GM12878 (cell line): ENCODE measurements around the gene EDC3.

ENCODE experiments used
- IRF4 ChIP-seq: IDR thresholded peaks from 2 replicates; pipeline ENCODE4 v1.6.1; 2011; ENCODE audit warnings: low read depth, low read length
- JUNB ChIP-seq: IDR thresholded peaks from 2 replicates; pipeline ENCODE4 v1.6.1; 2016; ENCODE audit warnings: antibody characterized with exemption, mild to moderate bottlenecking
- JUND ChIP-seq: IDR thresholded peaks from 2 replicates; pipeline ENCODE4 v1.6.1; 2012; ENCODE audit warnings: low read depth, mild to moderate bottlenecking, low read length, improper control_type of control experiment, moderate library complexity
- SREBF2 ChIP-seq: IDR thresholded peaks from 2 replicates; pipeline ENCODE4 v1.6.1; 2012; ENCODE audit warnings: mild to moderate bottlenecking, low read length
- TF ChIP-seq, protein P1 (sequence below), 3 experiments: IDR thresholded peaks in 2 of 3; conservative IDR thresholded peaks in 1 of 3; 2 replicates each; pipeline ENCODE4 v1.5.1; 2011; ENCODE audit warnings: low read depth in 3 of 3, low read length in 3 of 3, mild to moderate bottlenecking in 3 of 3, control low read depth in 2 of 3, moderate library complexity in 2 of 3, inconsistent platforms in 1 of 3, mixed read lengths in 1 of 3; ENCODE audit not compliant: control insufficient read depth in 2 of 3, insufficient read depth in 1 of 3; ENCODE audit errors: extremely low read depth in 1 of 3
- TF ChIP-seq, protein P2 (sequence below): IDR thresholded peaks from 2 replicates; pipeline ENCODE4 v1.6.1; 2012; ENCODE audit warnings: low read length, inconsistent platforms
- TF ChIP-seq, protein P3 (sequence below): fragments of 450-650 bp; formaldehyde crosslinking; IDR thresholded peaks from 2 replicates; pipeline ENCODE4 v1.4.0; 2020; ENCODE audit warnings: mild to moderate bottlenecking, moderate library complexity
- TF ChIP-seq, protein P4 (sequence below): fragments of 450-650 bp; IDR thresholded peaks from 2 replicates; pipeline ENCODE4 v1.6.1; 2018; ENCODE audit warnings: borderline replicate concordance, mild to moderate bottlenecking; ENCODE audit not compliant: partially characterized antibody

DNA sequence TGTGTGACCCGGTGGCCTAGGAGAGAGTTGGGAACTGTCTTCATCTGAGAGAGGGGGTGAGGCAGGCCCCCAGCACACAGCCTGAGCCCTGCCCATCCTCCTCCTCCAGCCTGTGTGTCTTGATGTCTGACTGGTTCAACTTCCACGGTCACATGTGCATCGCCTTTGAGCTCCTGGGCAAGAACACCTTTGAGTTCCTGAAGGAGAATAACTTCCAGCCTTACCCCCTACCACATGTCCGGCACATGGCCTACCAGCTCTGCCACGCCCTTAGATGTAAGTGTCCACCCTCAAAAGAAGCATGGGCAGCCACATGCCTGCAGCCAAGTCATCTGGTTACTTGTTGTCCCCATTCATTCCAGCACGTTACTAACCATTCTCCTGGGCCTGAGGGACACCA, 70.1 kb downstream of the EDC3 start:
- TF ChIP-seq, protein P1, sequence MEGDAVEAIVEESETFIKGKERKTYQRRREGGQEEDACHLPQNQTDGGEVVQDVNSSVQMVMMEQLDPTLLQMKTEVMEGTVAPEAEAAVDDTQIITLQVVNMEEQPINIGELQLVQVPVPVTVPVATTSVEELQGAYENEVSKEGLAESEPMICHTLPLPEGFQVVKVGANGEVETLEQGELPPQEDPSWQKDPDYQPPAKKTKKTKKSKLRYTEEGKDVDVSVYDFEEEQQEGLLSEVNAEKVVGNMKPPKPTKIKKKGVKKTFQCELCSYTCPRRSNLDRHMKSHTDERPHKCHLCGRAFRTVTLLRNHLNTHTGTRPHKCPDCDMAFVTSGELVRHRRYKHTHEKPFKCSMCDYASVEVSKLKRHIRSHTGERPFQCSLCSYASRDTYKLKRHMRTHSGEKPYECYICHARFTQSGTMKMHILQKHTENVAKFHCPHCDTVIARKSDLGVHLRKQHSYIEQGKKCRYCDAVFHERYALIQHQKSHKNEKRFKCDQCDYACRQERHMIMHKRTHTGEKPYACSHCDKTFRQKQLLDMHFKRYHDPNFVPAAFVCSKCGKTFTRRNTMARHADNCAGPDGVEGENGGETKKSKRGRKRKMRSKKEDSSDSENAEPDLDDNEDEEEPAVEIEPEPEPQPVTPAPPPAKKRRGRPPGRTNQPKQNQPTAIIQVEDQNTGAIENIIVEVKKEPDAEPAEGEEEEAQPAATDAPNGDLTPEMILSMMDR (IDR thresholded peaks at IDR 0.05 in 2 of 3, conservative IDR thresholded peaks at IDR 0.05 in 1 of 3; ENCODE audit: control insufficient read depth in 2 of 3, extremely low read depth in 1 of 3, insufficient read depth in 1 of 3, low read depth in 3 of 3, low read length in 3 of 3), result no peak
- no peak for TF ChIP-seq SREBF2
- TF ChIP-seq, protein P2, sequence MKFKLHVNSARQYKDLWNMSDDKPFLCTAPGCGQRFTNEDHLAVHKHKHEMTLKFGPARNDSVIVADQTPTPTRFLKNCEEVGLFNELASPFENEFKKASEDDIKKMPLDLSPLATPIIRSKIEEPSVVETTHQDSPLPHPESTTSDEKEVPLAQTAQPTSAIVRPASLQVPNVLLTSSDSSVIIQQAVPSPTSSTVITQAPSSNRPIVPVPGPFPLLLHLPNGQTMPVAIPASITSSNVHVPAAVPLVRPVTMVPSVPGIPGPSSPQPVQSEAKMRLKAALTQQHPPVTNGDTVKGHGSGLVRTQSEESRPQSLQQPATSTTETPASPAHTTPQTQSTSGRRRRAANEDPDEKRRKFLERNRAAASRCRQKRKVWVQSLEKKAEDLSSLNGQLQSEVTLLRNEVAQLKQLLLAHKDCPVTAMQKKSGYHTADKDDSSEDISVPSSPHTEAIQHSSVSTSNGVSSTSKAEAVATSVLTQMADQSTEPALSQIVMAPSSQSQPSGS, result no peak
- TF ChIP-seq, protein P3, sequence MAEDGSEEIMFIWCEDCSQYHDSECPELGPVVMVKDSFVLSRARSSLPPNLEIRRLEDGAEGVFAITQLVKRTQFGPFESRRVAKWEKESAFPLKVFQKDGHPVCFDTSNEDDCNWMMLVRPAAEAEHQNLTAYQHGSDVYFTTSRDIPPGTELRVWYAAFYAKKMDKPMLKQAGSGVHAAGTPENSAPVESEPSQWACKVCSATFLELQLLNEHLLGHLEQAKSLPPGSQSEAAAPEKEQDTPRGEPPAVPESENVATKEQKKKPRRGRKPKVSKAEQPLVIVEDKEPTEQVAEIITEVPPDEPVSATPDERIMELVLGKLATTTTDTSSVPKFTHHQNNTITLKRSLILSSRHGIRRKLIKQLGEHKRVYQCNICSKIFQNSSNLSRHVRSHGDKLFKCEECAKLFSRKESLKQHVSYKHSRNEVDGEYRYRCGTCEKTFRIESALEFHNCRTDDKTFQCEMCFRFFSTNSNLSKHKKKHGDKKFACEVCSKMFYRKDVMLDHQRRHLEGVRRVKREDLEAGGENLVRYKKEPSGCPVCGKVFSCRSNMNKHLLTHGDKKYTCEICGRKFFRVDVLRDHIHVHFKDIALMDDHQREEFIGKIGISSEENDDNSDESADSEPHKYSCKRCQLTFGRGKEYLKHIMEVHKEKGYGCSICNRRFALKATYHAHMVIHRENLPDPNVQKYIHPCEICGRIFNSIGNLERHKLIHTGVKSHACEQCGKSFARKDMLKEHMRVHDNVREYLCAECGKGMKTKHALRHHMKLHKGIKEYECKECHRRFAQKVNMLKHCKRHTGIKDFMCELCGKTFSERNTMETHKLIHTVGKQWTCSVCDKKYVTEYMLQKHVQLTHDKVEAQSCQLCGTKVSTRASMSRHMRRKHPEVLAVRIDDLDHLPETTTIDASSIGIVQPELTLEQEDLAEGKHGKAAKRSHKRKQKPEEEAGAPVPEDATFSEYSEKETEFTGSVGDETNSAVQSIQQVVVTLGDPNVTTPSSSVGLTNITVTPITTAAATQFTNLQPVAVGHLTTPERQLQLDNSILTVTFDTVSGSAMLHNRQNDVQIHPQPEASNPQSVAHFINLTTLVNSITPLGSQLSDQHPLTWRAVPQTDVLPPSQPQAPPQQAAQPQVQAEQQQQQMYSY (CRISPR knock-in tag), result no peak
- no peak for TF ChIP-seq JUND
- TF ChIP-seq JUNB, result no peak
- TF ChIP-seq IRF4, result no peak
- TF ChIP-seq, protein P4, sequence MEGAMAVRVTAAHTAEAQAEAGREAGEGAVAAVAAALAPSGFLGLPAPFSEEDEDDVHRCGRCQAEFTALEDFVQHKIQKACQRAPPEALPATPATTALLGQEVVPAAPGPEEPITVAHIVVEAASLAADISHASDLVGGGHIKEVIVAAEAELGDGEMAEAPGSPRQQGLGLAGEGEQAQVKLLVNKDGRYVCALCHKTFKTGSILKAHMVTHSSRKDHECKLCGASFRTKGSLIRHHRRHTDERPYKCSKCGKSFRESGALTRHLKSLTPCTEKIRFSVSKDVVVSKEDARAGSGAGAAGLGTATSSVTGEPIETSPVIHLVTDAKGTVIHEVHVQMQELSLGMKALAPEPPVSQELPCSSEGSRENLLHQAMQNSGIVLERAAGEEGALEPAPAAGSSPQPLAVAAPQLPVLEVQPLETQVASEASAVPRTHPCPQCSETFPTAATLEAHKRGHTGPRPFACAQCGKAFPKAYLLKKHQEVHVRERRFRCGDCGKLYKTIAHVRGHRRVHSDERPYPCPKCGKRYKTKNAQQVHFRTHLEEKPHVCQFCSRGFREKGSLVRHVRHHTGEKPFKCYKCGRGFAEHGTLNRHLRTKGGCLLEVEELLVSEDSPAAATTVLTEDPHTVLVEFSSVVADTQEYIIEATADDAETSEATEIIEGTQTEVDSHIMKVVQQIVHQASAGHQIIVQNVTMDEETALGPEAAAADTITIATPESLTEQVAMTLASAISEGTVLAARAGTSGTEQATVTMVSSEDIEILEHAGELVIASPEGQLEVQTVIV, result no peak
